ENCODE data around the gene KRTAP19-3.

Gene KRTAP19-3

DNA sequence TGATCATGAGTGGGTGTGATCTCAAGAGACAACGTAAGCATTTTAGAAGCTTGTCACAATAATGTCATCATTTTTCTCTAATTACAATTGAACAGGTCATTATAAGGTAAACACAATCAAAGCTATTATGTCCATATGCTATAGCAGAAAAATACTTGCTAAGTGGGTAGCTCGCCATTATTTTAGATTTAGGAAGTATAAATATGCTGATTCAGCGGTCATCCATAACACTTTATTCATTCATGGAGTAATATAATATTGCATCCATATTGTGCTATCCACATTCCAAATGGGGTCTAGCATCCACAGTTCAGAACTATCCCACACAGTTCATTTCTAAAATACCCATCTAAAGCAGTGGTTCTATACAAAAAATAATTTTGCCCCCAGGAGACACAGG, 43.3 kb downstream of the KRTAP19-3 start:
- H3K27ac ChIP-seq: no peak overlapping the region
- TF ChIP-seq, protein P1, sequence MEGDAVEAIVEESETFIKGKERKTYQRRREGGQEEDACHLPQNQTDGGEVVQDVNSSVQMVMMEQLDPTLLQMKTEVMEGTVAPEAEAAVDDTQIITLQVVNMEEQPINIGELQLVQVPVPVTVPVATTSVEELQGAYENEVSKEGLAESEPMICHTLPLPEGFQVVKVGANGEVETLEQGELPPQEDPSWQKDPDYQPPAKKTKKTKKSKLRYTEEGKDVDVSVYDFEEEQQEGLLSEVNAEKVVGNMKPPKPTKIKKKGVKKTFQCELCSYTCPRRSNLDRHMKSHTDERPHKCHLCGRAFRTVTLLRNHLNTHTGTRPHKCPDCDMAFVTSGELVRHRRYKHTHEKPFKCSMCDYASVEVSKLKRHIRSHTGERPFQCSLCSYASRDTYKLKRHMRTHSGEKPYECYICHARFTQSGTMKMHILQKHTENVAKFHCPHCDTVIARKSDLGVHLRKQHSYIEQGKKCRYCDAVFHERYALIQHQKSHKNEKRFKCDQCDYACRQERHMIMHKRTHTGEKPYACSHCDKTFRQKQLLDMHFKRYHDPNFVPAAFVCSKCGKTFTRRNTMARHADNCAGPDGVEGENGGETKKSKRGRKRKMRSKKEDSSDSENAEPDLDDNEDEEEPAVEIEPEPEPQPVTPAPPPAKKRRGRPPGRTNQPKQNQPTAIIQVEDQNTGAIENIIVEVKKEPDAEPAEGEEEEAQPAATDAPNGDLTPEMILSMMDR (conservative IDR thresholded peaks at IDR 0.05): no peak

DNA sequence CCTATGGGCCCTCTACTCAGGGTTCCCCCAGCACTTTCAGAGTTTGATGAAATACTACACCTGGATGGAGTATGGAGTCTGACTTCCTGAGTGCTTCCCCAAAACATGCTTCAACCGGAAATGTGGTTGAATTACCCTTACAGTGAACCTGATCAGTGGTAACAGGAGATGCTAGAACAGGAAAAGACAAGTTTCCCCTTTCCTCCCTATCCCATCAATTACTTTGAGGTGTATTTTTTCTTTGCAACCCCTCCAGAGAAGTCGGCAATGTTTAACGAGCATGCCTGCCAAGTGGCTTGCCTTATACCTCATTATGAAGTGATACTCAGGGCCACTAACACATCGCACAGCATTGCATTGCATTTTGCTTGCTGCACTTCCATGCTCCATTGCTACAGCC, 44.8 kb downstream of the KRTAP19-3 start:
- H3K27ac ChIP-seq: no peak overlapping the region
- TF ChIP-seq, protein P1 (conservative IDR thresholded peaks at IDR 0.05): no peak

DNA sequence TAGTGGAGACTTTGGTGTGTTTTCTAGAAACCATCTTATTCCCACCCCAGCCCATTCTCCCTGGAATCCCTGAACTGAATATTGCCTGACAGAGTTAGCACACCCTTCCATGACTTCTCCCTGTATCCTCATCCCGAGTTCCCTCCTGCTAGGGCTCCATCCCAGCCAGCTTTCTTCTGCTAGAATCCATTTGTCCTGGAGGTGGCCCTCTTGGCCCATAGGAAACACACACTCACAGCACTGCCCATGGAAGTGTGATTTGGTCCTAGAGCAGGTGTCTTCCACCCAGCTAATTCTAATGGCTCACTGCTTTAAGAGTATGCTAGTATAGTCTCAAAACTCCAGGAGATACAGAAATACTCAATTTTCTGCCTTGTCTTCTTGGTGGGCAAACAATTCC, 47.6 kb downstream of the KRTAP19-3 start:
- no peak overlapping the region for H3K27ac ChIP-seq
- TF ChIP-seq, protein P1 (conservative IDR thresholded peaks at IDR 0.05): 0 out of 2 replicates have a peak, but pooled peaks have one; percentile 27

DNA sequence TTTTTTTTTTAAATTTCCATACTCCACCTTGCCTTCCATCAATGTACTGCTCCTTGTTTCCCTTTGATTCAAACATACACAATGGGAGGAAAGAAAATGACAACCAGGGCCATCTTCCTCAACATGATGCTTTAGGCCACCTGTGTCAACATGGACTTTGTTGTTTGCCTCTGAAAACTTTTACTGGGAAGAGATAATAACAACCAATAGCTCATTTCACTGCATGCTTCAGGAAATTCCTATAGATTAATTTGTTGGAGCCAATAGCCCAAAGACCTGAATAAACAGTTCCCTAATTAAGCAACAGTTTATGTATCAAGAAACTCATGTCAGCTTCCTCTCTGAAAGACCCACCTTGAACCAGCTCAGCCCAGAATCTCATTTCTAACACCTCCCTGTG, 48.6 kb downstream of the KRTAP19-3 start:
- TF ChIP-seq, protein P1 (conservative IDR thresholded peaks at IDR 0.05): no peak
- no peak overlapping the region; the same call in 1 of the 2 replicates for H3K27ac ChIP-seq
